Colon (tissue), 2 donors: Measurements from ENCODE around the gene NUDC.

Experiments used
- FAIRE-seq: peaks from 2 replicates; lab custom pipeline; 2012; peaks lifted over from hg19 to GRCh38; lab: Jason Lieb, UNC
- donor health status: control.
- donor health status: control.

The NUDC gene

GRCh38 chr1:26991310-26992116 is 70.0 kb downstream of the NUDC start:
- no peak for FAIRE-seq

DNA sequence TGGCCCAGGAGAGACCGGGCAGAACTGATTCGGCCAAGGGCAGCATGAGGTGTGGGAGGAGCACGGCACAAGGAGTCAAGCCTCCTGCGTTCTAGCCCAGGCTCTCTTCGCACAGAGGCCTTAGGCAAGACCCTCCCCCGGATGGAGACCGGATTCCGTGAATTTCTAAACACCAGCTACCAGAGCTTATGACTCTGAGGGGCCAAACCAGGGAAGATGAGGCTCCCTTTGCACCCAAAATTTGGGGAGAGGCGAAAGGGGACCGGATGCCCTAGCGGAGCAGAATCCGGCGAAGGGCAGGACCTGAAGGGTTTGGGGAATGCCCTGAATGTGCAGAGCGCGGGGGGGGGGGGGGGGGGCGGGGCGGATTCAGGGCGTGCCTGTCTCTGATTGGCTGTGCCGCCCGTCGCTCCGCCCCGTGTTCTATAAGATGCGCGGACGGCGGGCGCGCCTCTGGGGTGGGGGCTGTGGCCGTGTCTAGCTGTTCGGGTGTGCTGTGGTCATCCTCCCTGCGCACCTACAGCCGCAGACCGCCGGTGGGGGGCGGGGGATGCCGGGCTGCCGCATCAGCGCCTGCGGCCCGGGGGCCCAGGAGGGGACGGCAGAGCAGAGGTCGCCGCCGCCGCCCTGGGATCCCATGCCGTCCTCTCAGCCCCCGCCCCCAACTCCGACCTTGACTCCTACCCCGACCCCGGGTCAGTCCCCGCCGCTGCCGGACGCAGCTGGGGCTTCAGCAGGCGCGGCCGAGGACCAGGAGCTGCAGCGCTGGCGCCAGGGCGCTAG is 71.9 kb downstream of the NUDC start, which contains the start of gene TRNP1:
Gene TRNP1 (plus strand): TSS at position 456 of the 783 bp plus-strand sequence. CDS start 95 bp downstream, at position 551.
- FAIRE-seq = no peak

DNA sequence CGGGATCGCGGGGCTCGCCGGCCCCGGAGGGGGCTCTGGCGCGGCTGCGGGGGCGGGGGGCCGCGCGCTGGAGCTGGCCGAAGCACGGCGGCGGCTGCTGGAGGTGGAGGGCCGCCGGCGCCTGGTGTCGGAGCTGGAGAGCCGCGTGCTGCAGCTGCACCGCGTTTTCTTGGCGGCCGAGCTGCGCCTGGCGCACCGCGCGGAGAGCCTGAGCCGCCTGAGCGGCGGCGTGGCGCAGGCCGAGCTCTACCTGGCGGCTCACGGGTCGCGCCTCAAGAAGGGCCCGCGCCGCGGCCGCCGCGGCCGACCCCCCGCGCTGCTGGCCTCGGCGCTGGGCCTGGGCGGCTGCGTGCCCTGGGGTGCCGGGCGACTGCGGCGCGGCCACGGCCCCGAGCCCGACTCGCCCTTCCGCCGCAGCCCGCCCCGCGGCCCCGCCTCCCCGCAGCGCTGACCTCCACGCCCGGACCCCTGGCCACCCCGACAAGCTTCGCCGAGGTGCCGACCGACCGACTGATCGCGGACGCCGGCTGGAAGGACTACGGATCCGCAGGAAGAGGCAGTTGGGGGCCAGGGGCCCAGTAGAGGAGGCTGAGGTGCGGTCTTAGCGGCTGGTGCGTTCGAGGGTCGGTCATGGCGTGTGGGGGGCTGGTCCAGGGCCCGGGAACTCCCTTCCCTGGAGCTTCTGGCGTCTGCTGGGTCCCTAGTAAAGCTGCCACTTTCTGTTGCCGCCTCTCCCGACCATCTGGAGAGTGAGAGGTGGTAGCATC is 72.7 kb downstream of the NUDC start:
- no peak for FAIRE-seq

DNA sequence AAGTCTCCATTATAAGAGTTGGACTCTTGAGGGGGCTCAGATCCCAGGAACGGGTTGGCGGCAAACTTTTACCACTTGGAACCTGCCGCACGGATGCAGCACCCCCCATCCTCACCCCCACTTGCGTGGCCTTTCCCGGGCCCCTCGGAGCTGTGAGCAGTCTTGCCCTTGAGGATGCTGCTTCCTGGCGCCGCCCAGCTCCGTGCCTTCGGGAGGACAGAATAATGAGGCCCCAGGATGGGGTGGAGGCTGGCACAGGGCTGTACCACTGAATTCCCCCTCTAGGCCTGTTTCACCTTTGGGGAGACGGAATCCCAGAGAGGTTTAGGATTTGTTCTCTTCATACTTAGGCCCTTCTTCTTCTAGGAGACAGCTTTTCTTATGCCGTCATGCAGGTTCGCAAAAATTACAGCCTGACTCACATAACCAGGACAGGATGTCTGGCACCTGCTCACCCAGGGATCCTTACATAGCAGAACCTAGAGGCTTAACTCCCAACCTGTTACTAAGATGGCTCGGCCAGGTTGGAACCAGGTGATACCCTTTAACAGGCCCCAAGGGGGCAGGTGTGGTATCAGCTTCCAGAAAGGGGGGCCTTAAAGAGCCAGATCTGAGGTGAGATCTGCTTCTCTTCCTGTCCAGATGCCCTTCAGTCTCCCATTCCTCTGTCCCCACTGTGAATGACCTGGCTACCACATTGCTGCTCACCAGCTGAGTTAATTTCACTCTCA is 73.4 kb downstream of the NUDC start:
- no peak for FAIRE-seq

DNA sequence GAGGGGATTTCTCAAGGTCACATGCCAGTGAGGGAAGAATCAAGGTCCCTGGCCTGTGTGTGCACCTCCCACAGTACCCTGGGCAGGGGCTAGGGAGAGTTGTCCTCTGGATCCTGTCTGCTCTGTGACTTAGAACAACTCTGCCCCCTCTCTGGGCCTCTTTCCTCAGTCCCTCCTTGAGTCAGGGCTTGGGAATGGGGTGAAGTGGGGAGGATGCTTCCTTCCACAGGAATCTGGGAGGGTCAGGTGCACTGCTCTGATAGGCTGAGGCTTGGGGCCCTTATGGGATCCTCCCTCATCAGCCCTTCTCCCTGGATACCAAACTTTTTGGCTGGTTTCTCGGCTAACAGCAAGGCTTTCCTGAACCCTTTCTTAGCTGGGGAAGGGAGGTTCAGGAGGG is 74.5 kb downstream of the NUDC start:
- FAIRE-seq = no peak
